Osteoblast (primary cell): ENCODE data around the gene SNRNP40. TPM values are rescaled to one million over a fixed set of nuclear protein-coding genes. Genes with fewer than 3 reads are reported as not detected.

Experiments
- DNase-seq: peaks from one replicate; pipeline ENCODE4 v3.0.0; 2011; ENCODE audit warnings: low spot score, mixed read lengths; ENCODE audit not compliant: insufficient read length; ENCODE audit errors: missing footprints
- H2AFZ ChIP-seq: 2 replicates; pipeline ENCODE4 v1.6.0; 2011; ENCODE audit warnings: mild to moderate bottlenecking, low read length
- H3K27ac ChIP-seq: 2 replicates; pipeline ENCODE4 v1.5.1; 2011; ENCODE audit warnings: mild to moderate bottlenecking, low read depth, low read length, moderate library complexity
- H3K27me3 ChIP-seq: 2 replicates; pipeline ENCODE4 v1.6.0; 2012; ENCODE audit warnings: mild to moderate bottlenecking, control low read depth, inconsistent platforms, low read length, moderate library complexity; ENCODE audit not compliant: insufficient read depth
- H3K36me3 ChIP-seq: 2 replicates; pipeline ENCODE4 v1.5.1; 2011; ENCODE audit warnings: mild to moderate bottlenecking, low read length, control low read depth, moderate library complexity; ENCODE audit not compliant: insufficient read depth
- H3K4me1 ChIP-seq: 2 replicates; pipeline ENCODE4 v1.5.1; 2011; ENCODE audit warnings: mild to moderate bottlenecking, low read length, control low read depth, moderate library complexity; ENCODE audit not compliant: insufficient read depth
- H3K4me2 ChIP-seq: 2 replicates; pipeline ENCODE4 v1.6.0; 2011; ENCODE audit warnings: mild to moderate bottlenecking, low read length; ENCODE audit not compliant: insufficient read depth
- H3K4me3 ChIP-seq: fragments of 200-600 bp; sonication (generic); 3 replicates; pipeline ENCODE4 v1.5.1; 2012; ENCODE audit warnings: mild to moderate bottlenecking, low read length, inconsistent platforms; ENCODE audit not compliant: insufficient read depth
- H3K79me2 ChIP-seq: 2 replicates; pipeline ENCODE4 v1.6.0; 2012; ENCODE audit warnings: mild to moderate bottlenecking, low read length, control low read depth, inconsistent platforms; ENCODE audit not compliant: insufficient read depth
- H3K9me3 ChIP-seq: 2 replicates; pipeline ENCODE4 v1.5.1; 2011; ENCODE audit warnings: low read depth, low read length, control low read depth
- H4K20me1 ChIP-seq: 2 replicates; pipeline ENCODE4 v1.6.0; 2012; ENCODE audit warnings: mild to moderate bottlenecking, low read length, control low read depth; ENCODE audit not compliant: insufficient read depth
- CTCF ChIP-seq: IDR thresholded peaks from 2 replicates; pipeline ENCODE4 v1.5.1; 2011; ENCODE audit warnings: mild to moderate bottlenecking, low read depth, low read length, moderate library complexity; ENCODE audit errors: extremely low read depth
- total RNA-seq: library from RNA; depleted of rRNA; stranded (reverse); fragments of >200 nt; gene quantifications from 2 replicates; pipeline ENCODE4 v1.2.3, GENCODE V29; 2012

Gene SNRNP40
- total RNA-seq, 1 donor: 78.2 TPM

DNA sequence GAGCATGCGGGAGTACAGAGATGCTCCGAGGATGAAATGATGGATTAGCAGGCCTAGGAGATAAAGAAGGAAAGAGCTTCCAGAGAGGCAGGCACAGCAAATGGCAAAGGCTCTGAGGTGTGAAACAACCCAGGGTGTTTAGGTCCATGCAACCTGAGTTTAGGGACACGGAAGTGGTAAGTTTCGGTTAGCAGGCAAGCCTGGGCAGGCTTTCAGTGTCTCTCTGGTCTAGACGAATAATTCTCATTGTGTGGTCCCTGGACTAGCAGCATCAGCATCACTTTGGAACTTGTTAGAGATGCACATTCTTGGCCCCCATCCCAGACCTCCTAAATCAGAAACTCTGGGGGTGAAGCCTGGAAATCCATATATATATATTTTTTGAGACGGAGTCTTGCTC lies 75.5 kb downstream of the SNRNP40 start:
- no peaks in the 10 kb centered on the region for H4K20me1 ChIP-seq
- no peaks in the 10 kb centered on the region for H3K4me1 ChIP-seq
- no peaks in the 10 kb centered on the region for H3K36me3 ChIP-seq
- H2AFZ ChIP-seq: no peak overlapping the region
- H3K4me2 ChIP-seq: no peak overlapping the region
- no peak overlapping the region for H3K4me3 ChIP-seq
- H3K27me3 ChIP-seq: peaks cover 30% of the 10 kb centered on the region
- no peak for TF ChIP-seq CTCF
- H3K79me2 ChIP-seq: no peaks in the 10 kb centered on the region
- H3K9me3 ChIP-seq: no peaks in the 10 kb centered on the region
- peak; percentile 21 for DNase-seq
- H3K27ac ChIP-seq: no peak overlapping the region

- no peaks in the 10 kb centered on the region for H4K20me1 ChIP-seq
- H3K9me3 ChIP-seq: no peaks in the 10 kb centered on the region
- no peaks in the 10 kb centered on the region for H3K4me1 ChIP-seq
- DNase-seq: no peak
- no peak overlapping the region for H3K4me2 ChIP-seq
- no peaks in the 10 kb centered on the region for H3K36me3 ChIP-seq
- H3K27me3 ChIP-seq: peaks cover 23% of the 10 kb centered on the region
- H3K79me2 ChIP-seq: no peaks in the 10 kb centered on the region
- no peak overlapping the region for H3K4me3 ChIP-seq
- H3K27ac ChIP-seq: no peak overlapping the region
- no peak for TF ChIP-seq CTCF
- no peak overlapping the region for H2AFZ ChIP-seq
Observed at GRCh38 chr1:31219489-31219888, 77.1 kb downstream of the SNRNP40 start.

DNA sequence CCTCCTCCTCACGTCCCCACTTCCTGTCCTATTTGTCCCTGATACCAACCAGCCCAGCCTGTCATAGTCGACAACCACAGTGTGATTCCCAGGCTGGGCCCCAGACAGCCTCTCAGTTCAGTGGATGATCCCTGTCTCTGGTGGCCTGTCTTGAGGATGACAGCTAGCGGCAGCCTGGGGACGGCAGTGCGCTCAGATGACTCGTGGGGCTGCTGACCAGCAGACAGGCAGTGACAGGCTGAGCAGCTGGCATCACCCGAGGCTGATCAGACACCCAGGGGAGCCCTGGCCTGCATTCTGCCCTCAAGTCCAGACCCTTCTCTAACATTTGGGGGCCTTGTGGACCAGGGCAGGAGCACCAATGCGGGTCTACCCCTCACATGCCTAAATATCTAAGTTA lies 77.9 kb downstream of the SNRNP40 start:
- Histone ChIP-seq H3K36me3 (no peaks in the 10 kb centered on the region), H2AFZ (no peak overlapping the region), H3K27me3 (peaks cover 19% of the 10 kb centered on the region), H3K4me3 (no peak overlapping the region), H3K4me2 (no peak overlapping the region), H3K27ac (no peak overlapping the region), H3K9me3 (no peaks in the 10 kb centered on the region), H3K4me1 (no peaks in the 10 kb centered on the region), H4K20me1 (no peaks in the 10 kb centered on the region), H3K79me2 (no peaks in the 10 kb centered on the region)
- TF ChIP-seq CTCF: no peak
- DNase-seq: no peak

GRCh38 chr1:31216016-31216415 lies 80.6 kb downstream of the SNRNP40 start:
- Histone ChIP-seq H3K27me3 (peaks cover 9% of the 10 kb centered on the region), H3K4me2 (no peak overlapping the region), H2AFZ (no peak overlapping the region), H3K4me3 (no peak overlapping the region), H3K27ac (no peak overlapping the region), H3K36me3 (no peaks in the 10 kb centered on the region), H4K20me1 (no peaks in the 10 kb centered on the region), H3K4me1 (no peaks in the 10 kb centered on the region), H3K9me3 (peaks cover 2% of the 10 kb centered on the region), H3K79me2 (no peaks in the 10 kb centered on the region)
- DNase-seq: no peak
- TF ChIP-seq CTCF: no peak
